Measurements from ENCODE around the gene FHIT. TPM values are rescaled to one million over a fixed set of nuclear protein-coding genes. Genes with fewer than 3 reads are reported as not detected.

The FHIT gene
- total RNA-seq, 2 experiments from 2014 or later: 9.6 to 9.7 TPM

DNA sequence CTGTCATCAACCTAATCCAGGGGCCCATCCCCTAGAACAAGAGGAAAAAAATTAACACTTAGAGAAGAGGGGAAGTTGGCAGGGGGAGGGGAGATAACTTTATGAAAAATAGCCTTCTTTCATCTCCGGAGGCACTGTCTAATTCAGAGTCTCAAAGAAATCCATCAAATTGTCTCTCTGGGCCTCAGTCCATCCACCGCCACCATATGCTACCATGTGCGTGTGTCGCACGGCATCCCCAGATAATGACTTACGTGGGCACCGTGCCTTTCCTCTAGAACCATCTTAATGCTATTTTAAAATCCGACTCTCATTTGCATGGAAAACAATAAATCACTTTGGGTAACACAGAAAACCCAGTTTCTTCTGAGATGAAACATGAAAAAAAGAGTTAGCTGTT lies 619.7 kb downstream of the FHIT start:
- ChIA-PET CTCF (no interaction called here), POLR2A (no interaction called here)
- DNase-seq: no peak
- Mint-ChIP-seq H3K4me1 (no peaks in the 10 kb centered on the region), H3K27ac (no peak overlapping the region), H3K9me3 (no peaks in the 10 kb centered on the region), H3K36me3 (ENCODE audit: low read depth) (no peaks in the 10 kb centered on the region), H3K4me3 (no peak overlapping the region), H3K27me3 (no peaks in the 10 kb centered on the region)

DNA sequence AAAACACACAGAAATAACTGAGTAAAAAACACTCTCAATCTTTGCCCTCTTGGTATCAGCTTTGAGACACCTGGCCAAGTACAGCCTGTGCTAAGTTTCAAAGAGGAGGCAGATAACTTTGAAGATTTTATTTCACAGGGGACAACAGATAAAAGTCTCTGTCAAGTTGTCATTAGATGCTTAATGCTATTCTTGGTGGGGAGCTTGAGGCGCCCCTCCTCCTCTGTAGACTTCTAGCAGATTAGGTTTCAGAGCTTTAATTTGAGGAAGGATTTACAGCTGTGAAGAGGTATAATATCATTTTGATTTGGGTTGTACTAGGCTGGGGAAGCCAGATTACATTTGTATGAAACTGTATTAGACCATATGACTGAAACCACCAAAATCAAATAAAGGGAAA lies 620.3 kb downstream of the FHIT start:
- Mint-ChIP-seq H3K36me3 (ENCODE audit: low read depth) (no peaks in the 10 kb centered on the region), H3K9me3 (no peaks in the 10 kb centered on the region), H3K27ac (no peak overlapping the region), H3K27me3 (no peaks in the 10 kb centered on the region), H3K4me3 (no peak overlapping the region), H3K4me1 (no peaks in the 10 kb centered on the region)
- ChIA-PET CTCF (no interaction called here), POLR2A (no interaction called here)
- no peak for DNase-seq

DNA sequence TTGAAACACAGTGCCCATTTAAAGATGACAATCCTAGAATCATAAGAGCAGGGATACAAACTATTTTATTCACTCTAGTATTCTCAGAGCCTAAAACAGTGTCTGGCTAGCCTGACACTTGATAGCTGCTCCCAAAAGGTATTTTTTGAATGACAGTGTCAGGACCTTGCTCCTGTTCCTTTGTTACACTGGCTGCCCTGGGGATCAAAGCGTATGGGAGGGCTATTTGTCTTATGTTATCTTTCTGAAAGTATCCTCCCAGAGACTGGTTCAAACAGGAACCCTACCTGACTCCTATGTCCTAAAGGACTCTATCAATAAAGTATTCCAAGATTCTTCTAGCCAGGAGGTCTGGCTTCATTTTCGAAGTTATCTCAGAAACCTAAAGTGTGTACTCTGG lies 621.4 kb downstream of the FHIT start:
- Mint-ChIP-seq H3K27ac (no peak overlapping the region), H3K36me3 (ENCODE audit: low read depth) (no peaks in the 10 kb centered on the region), H3K9me3 (no peaks in the 10 kb centered on the region), H3K4me1 (no peaks in the 10 kb centered on the region), H3K4me3 (no peak overlapping the region), H3K27me3 (no peaks in the 10 kb centered on the region)
- DNase-seq: no peak
- CTCF ChIA-PET: no interaction called here
- POLR2A ChIA-PET: no interaction called here

DNA sequence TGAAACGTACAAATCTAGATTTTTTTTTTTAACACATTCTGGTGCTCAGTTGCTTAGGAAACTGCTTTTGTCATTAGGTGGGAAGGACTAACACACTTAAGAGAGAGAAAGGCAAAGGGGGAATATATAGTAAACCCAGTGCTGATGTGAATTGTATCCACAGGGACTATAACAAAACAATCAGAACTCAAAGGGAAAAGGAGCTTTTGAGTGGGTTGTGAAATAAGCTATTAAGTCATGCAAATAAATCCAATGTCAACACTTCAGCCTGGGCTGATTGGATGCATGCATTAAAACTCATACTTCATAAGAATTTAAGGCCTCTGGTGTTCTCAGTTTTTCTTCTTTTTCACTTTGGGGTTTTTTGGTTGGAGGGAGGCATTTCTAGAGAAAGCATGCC lies 628.9 kb downstream of the FHIT start:
- ChIA-PET CTCF (no interaction called here), POLR2A (no interaction called here)
- DNase-seq: no peak
- Mint-ChIP-seq H3K27ac (no peak overlapping the region), H3K9me3 (peaks cover 6% of the 10 kb centered on the region), H3K4me1 (no peaks in the 10 kb centered on the region), H3K4me3 (no peak overlapping the region), H3K36me3 (ENCODE audit: low read depth) (no peaks in the 10 kb centered on the region), H3K27me3 (no peaks in the 10 kb centered on the region)

DNA sequence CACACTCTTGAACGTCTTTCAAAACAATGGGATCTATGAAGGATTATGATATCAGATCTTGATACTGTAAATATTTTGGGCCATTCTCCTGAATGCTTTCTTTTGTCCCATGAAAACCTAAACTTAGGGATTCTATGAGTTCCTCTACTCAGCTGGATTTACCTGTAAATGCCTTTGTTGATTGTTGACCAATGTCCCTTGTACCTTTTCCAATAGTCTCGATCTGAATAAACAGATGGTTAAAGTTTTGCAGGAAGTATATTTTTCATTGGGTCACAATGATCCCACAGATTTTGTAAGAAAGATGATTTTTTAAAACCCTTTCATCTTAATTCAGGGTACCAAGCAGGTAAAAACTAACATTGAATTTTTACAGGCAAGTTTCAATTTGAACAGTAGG lies 634.1 kb downstream of the FHIT start:
- peaks cover 10% of the 10 kb centered on the region for H3K9me3 Mint-ChIP-seq
- POLR2A ChIA-PET: no interaction called here
- H3K4me3 Mint-ChIP-seq: no peak overlapping the region
- no peak for DNase-seq
- no peak overlapping the region for H3K27ac Mint-ChIP-seq
- H3K4me1 Mint-ChIP-seq: no peaks in the 10 kb centered on the region
- no peaks in the 10 kb centered on the region for H3K36me3 Mint-ChIP-seq (ENCODE audit: low read depth)
- H3K27me3 Mint-ChIP-seq: no peaks in the 10 kb centered on the region
- CTCF ChIA-PET: no interaction called here

DNA sequence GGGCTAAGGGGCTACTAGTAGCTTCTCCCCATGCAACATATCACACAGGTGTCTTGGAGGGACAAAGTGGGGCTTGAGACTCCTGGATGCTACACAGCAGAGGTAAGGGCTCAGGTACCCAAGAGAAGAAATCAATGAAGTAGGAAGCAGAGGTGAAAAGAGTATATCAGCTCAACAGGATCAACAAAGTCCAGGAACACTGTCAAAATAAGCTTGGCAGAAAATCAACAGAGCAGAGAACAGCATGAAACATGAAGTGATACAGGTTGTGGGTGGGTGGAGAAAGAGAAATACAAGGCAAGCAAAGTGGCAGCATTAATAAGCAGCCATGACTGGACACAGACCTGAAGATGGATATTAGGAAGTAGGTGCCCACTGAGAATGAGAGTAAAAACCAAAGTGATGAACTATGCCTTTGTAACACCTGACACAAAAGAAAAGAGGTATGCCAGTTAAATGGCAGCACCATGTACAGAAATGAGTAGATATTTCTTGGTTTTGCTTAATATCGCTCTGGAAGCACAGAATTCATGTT lies 637.4 kb downstream of the FHIT start:
- Mint-ChIP-seq H3K27ac (no peak overlapping the region), H3K27me3 (no peaks in the 10 kb centered on the region), H3K4me3 (no peak overlapping the region), H3K4me1 (no peaks in the 10 kb centered on the region), H3K36me3 (ENCODE audit: low read depth) (no peaks in the 10 kb centered on the region), H3K9me3 (peaks cover 7% of the 10 kb centered on the region)
- no peak for DNase-seq
- POLR2A ChIA-PET: no interaction called here
- CTCF ChIA-PET: no interaction called here

DNA sequence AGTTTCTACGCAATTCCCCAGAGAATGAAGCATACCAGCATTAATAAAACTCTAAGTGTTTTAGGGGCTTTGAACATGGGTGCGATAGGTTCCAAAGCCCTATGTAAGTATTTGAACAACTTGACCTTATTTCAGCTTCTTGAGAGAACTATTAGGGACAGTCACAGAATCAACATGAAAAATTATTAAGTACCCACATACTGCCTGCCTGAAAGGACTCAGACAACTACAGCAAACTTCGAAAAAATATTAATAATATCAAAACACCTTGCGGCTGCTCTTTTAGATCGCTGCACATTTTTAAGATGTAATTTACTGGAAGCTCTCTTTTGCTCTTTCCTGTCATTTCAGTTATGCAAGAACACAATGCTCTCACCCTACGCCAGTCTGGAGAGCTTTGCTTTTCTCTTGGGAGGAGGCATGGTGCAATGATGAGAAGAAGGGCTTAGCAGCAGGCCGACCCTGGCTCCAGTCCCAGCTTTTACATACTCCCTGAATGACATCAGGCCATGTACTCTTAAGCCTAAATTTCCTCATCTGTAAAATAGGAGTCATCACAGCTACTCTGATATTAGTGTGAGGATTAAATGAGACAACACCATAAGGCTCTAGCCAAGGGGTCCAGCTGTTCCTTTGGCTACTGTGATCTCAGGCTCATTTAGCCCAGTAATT lies 640.7 kb downstream of the FHIT start:
- DNase-seq: no peak
- no peaks in the 10 kb centered on the region for H3K27me3 Mint-ChIP-seq
- H3K27ac Mint-ChIP-seq: no peak overlapping the region
- ChIA-PET CTCF (interaction anchor here (1.0 kb wide), 1 partner anchor 36 kb away, joined by 3 read pairs; no protein-coding TSS in a partner anchor), POLR2A (no interaction called here)
- no peaks in the 10 kb centered on the region for H3K4me1 Mint-ChIP-seq
- H3K36me3 Mint-ChIP-seq (ENCODE audit: low read depth): no peaks in the 10 kb centered on the region
- no peak overlapping the region for H3K4me3 Mint-ChIP-seq
- H3K9me3 Mint-ChIP-seq: peaks cover 4% of the 10 kb centered on the region

DNA sequence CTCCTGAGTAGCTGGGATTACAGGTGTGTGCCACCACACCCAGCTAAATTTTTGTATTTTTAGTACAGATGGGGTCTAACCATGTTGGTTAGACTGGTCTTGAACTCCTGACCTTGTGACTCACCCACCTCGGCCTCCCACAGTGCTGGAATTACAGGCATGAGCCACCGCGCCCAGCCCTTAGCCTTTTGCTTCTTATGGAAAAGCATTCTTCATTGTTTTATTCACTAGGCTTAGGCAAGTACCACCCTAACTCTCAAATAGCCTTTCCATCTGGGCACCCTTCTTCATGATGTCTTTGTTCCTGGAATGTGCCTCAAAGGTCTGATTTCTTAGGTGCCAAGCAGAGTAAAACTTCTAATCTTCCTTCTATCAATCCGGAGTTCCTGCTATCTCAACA lies 641.8 kb downstream of the FHIT start:
- CTCF ChIA-PET: no interaction called here
- H3K9me3 Mint-ChIP-seq: peaks cover 4% of the 10 kb centered on the region
- POLR2A ChIA-PET: no interaction called here
- H3K4me1 Mint-ChIP-seq: no peaks in the 10 kb centered on the region
- no peak overlapping the region for H3K27ac Mint-ChIP-seq
- H3K36me3 Mint-ChIP-seq (ENCODE audit: low read depth): no peaks in the 10 kb centered on the region
- DNase-seq: no peak
- no peaks in the 10 kb centered on the region for H3K27me3 Mint-ChIP-seq
- H3K4me3 Mint-ChIP-seq: no peak overlapping the region

DNA sequence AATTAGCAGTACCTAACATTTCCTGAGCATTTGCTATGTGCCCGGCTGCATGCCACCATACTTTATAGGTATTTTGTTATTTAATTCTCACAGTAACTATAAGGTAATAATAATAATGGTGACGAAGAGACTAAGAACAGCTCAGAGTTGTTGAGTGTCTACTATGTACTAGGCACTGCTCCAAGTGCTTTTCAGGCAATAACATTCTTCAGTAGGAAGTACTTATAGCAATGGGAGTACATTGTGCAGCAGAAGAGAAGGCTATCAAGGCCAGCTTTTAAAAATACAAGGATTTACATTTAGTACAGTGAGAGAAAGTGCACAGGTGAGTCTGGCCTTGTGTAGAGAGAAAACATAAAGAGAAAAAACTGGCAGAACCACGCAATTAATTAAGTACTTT lies 647.4 kb downstream of the FHIT start:
- no peak overlapping the region for H3K4me3 Mint-ChIP-seq
- no peaks in the 10 kb centered on the region for H3K27me3 Mint-ChIP-seq
- no peak for DNase-seq
- no peaks in the 10 kb centered on the region for H3K36me3 Mint-ChIP-seq (ENCODE audit: low read depth)
- ChIA-PET POLR2A (no interaction called here), CTCF (no interaction called here)
- H3K9me3 Mint-ChIP-seq: no peaks in the 10 kb centered on the region
- H3K4me1 Mint-ChIP-seq: no peaks in the 10 kb centered on the region
- H3K27ac Mint-ChIP-seq: no peak overlapping the region

DNA sequence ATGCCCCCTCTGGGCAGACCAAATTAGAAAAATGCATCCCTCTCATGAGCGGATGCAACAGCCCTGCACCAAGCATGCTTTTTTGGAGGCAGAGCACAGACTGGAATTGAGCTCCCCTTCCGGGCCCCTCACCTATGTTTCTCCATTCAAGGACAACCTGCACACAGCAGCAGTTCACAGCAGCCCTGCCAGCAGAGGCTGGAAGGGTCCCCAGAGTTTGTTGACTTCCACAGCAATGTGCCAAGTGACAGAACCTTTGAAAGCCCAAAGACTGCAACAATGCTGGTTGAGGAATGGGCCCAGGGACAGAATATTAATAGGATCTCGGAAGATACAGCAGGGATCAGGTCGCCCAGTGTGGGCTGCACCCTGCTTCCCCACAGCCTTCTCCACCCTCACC lies 650.4 kb downstream of the FHIT start:
- ChIA-PET CTCF (no interaction called here), POLR2A (no interaction called here)

DNA sequence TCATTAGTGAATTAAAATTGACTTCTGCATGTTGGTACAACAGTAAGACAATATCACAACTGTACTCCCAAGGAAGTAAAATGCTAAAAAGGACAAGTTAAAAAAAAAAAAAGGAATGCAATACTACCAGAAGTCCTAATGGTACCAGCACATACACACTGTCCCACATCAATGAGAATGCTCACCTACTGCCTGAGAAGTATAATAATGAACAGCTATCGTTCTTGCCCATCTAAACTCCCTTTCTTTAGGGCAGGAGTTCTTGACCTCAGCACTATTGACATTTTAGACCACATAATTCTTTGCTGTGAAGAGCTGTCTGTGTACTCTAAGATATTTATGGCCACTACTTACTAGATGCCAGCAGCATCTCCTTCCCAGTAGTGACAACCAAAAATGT lies 651.7 kb downstream of the FHIT start:
- Mint-ChIP-seq H3K27ac (no peak overlapping the region), H3K4me1 (no peaks in the 10 kb centered on the region), H3K9me3 (no peaks in the 10 kb centered on the region), H3K4me3 (no peak overlapping the region), H3K27me3 (peaks cover 3% of the 10 kb centered on the region), H3K36me3 (ENCODE audit: low read depth) (no peaks in the 10 kb centered on the region)
- ChIA-PET POLR2A (no interaction called here), CTCF (no interaction called here)
- DNase-seq: no peak

More for the DNA sequence above, 650.4 kb downstream of the FHIT start:
- Mint-ChIP-seq H3K27ac (no peak overlapping the region), H3K4me1 (no peaks in the 10 kb centered on the region), H3K36me3 (ENCODE audit: low read depth) (no peaks in the 10 kb centered on the region), H3K9me3 (no peaks in the 10 kb centered on the region), H3K27me3 (peaks cover 3% of the 10 kb centered on the region), H3K4me3 (no peak overlapping the region)
- no peak for DNase-seq

DNA sequence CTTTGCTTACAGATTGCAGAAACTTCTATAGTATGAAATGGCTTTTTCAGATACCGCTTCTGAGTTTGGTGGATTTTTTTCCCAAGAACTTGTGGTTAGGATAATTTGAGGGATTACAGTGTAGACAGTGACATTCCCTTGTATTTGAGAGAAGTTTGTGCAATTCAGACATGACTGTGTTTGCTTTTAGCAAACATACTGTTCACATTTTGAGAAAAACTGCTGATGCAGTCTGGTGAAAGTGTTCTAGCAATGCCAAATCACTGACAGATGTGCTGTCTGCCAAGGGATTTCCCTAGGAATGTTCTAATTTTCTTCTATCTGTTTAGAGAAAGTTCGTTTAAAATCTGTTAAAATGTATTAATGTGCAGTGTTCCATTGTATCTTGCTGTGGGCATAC lies 652.6 kb downstream of the FHIT start:
- Mint-ChIP-seq H3K27me3 (peaks cover 3% of the 10 kb centered on the region), H3K4me3 (no peak overlapping the region), H3K9me3 (no peaks in the 10 kb centered on the region), H3K27ac (no peak overlapping the region), H3K36me3 (ENCODE audit: low read depth) (no peaks in the 10 kb centered on the region), H3K4me1 (no peaks in the 10 kb centered on the region)
- no peak for DNase-seq
- ChIA-PET POLR2A (no interaction called here), CTCF (no interaction called here)

DNA sequence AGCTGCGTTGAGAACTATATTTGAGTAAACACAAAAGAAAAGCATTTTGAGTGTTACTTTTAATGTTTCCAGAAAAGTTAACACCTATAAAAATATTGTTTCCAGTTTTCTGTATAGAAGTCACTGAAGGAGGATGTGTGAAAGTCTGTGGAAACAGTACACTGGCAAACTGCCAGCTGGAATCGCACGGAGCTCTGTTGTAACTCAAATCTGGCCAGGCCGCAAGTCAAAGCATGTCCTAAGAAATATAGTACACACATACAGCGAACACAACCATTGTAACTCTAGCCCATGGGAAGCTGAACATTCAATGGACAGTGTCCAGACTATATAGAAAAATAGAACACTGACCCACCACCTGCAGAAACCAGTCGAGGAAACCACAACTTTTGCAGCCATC lies 657.2 kb downstream of the FHIT start:
- ChIA-PET POLR2A (no interaction called here), CTCF (no interaction called here)
- Mint-ChIP-seq H3K4me3 (no peak overlapping the region), H3K27ac (no peak overlapping the region), H3K27me3 (peaks cover 3% of the 10 kb centered on the region), H3K4me1 (no peaks in the 10 kb centered on the region), H3K36me3 (ENCODE audit: low read depth) (no peaks in the 10 kb centered on the region), H3K9me3 (no peaks in the 10 kb centered on the region)
- no peak for DNase-seq

DNA sequence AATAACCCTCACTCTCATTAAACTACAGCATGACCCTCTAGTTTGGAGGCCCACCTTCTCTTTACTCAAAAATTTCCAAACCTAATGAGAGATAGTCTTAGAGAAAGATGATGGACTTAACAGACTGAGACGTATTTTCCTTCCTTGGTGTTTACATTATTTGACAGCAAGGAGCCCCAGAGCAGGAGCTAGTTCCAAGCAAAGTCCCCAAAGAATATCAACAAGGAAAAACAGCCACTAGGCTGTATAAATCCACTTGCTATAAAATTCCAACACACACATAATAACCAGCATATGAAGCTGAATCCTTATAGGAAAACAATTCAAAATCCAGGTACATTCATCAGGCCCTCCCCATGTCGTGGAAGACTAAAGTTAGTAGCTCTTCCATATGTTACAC lies 660.0 kb downstream of the FHIT start:
- no peaks in the 10 kb centered on the region for H3K9me3 Mint-ChIP-seq

More for the DNA sequence above, 660.0 kb downstream of the FHIT start:
- Mint-ChIP-seq H3K4me3 (no peak overlapping the region), H3K36me3 (ENCODE audit: low read depth) (no peaks in the 10 kb centered on the region), H3K27ac (no peak overlapping the region), H3K27me3 (peaks cover under 1% of the 10 kb centered on the region), H3K4me1 (no peaks in the 10 kb centered on the region)
- ChIA-PET POLR2A (no interaction called here), CTCF (no interaction called here)
- no peak for DNase-seq
